Activated naive CD4-positive, alpha-beta T cell treated with anti-CD3 and anti-CD28 coated beads, Interleukin-2, amount 10 ng/mL, durations not matched to agents 7 days and 5 days (primary cell): ENCODE results near the gene WASF1.
"Not testable (repeated sequence)": the region's sequence is repeated elsewhere in the genome, so short reads cannot be mapped to it uniquely, and the experiment has no call there.

Experiments used
- CTCF ChIA-PET: fragments of 350-600 bp; sonication (Branson Sonifier 250); formaldehyde crosslinking; loops from one replicate; lab custom pipeline; 2021; ENCODE audit warnings: antibody characterized with exemption; lab: Charles Lee
- DNase-seq: peaks from one replicate; pipeline ENCODE4 v3.0.0-alpha.2; 2020
- H3K27ac Mint-ChIP-seq: one replicate; pipeline ENCODE4 v1.8.0; 2021; ENCODE audit warnings: mild to moderate bottlenecking, moderate library complexity, mixed read lengths
- H3K27me3 Mint-ChIP-seq: one replicate; pipeline ENCODE4 v1.8.0; 2021; ENCODE audit warnings: mild to moderate bottlenecking, mixed read lengths
- H3K36me3 Mint-ChIP-seq: one replicate; pipeline ENCODE4 v1.8.0; 2021; ENCODE audit warnings: mixed read lengths
- H3K4me1 Mint-ChIP-seq: one replicate; pipeline ENCODE4 v1.8.0; 2021; ENCODE audit warnings: mixed read lengths
- H3K4me3 Mint-ChIP-seq: one replicate; pipeline ENCODE4 v1.8.0; 2021; ENCODE audit warnings: mild to moderate bottlenecking, moderate library complexity, mixed read lengths
- H3K9me3 Mint-ChIP-seq: one replicate; pipeline ENCODE4 v1.8.0; 2021; ENCODE audit warnings: mixed read lengths

The WASF1 gene

DNA sequence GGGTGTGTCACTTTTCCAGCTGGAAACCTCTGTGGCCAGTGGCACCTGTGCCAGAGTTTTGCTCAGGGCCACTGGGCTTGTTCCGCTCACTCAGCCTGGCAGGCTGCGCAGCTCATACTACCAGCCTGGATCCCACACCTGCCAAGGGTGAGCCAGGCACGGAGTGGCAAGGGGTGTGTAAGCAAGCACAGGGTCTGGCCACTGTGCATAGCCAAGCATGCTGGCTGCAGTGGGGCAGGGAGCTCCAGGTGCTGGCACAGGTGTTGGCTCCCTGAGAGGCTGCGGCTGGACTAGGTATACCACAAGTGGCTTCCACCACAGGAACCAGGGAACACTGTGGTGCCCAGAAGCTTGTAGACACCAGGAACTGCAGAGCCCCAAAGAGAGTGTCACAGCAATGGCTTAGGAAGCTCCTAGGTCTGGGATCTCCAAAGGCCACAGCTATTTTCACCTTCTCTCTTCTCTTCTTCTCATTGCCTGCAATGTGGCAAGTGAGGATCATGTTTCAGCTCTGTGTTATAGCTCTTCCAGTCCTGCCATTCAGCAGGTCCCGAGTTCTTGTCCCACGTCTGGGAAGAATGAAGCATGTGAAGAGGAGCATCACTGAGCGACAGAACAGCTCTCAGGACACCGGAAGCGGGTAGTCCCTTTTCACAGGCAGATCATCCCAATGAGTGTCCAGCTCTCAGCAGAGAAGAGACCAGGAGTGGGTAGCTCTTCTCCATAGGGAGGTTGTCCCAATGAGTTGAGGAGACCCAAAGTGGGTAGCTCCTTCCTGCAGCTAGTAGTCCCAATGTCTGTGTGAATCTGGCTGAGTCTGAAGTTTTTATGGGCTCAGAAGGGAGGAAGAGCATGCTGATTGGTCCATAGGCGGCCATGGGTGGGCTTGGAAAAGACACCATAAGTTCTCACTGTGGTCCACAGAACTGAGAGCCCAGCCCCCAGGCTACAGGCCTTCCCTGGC, 41.3 kb downstream of the WASF1 start:
- no peaks in the 10 kb centered on the region for H3K36me3 Mint-ChIP-seq
- no peaks in the 10 kb centered on the region for H3K27me3 Mint-ChIP-seq
- CTCF ChIA-PET = interaction anchor here (1.5 kb wide), 1 partner anchor 14 kb away, joined by 3 read pairs; no protein-coding TSS in a partner anchor
- peaks cover 2% of the 10 kb centered on the region for H3K9me3 Mint-ChIP-seq
- no peaks in the 10 kb centered on the region for H3K4me1 Mint-ChIP-seq
- no peak overlapping the region for H3K27ac Mint-ChIP-seq
- H3K4me3 Mint-ChIP-seq = no peak overlapping the region
- DNase-seq = no peak

DNA sequence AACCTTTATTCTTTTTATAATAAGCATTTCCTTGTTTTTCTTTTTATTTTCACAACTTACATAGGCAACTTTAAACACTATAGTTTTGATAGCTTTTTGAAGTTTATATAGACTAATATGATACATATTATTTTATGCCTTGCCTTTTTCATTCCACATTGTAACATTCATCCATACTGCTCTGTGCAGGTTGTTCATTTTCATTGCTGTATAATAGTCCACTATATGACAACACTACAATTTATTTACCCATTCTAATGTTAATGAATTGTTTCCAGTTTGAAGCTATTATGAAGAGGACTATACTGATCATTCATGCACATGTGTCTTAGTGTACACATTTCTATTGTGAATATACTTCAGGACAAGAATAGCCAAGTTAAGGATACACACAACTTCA, 49.1 kb downstream of the WASF1 start:
- no peaks in the 10 kb centered on the region for H3K36me3 Mint-ChIP-seq
- CTCF ChIA-PET = no interaction called here
- H3K4me1 Mint-ChIP-seq = no peaks in the 10 kb centered on the region
- no peaks in the 10 kb centered on the region for H3K27me3 Mint-ChIP-seq
- no peaks in the 10 kb centered on the region for H3K9me3 Mint-ChIP-seq
- H3K27ac Mint-ChIP-seq = no peak overlapping the region
- DNase-seq = no peak
- H3K4me3 Mint-ChIP-seq = no peak overlapping the region

DNA sequence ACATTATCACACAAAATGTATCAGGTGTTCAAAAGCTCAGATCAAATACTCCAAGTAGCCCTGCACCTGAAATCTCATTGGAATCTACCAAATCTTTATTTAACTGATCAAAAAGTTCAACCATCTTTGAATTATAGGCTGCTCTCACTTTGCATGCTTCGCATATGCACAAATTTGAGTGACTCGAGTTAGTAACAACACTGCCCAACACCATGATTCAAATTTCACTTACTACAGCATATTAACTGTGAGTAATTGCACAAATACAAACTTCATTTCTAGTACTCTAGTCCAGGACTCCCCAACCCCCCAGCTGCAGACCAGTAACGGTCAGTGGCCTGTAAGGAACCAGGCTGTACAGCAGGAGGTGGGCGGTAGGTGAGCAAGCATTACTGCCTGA, 51.1 kb downstream of the WASF1 start:
- Mint-ChIP-seq H3K27me3 (no peaks in the 10 kb centered on the region), H3K27ac (no peak overlapping the region), H3K36me3 (no peaks in the 10 kb centered on the region), H3K4me1 (no peaks in the 10 kb centered on the region), H3K4me3 (no peak overlapping the region), H3K9me3 (no peaks in the 10 kb centered on the region)
- no peak for DNase-seq
- CTCF ChIA-PET = no interaction called here

GRCh38 chr6:110125361-110125760, 54.1 kb downstream of the WASF1 start:
- H3K4me3 Mint-ChIP-seq = no peak overlapping the region
- H3K9me3 Mint-ChIP-seq = no peaks in the 10 kb centered on the region
- DNase-seq = no peak
- H3K4me1 Mint-ChIP-seq = no peaks in the 10 kb centered on the region
- CTCF ChIA-PET = no interaction called here
- no peak overlapping the region for H3K27ac Mint-ChIP-seq
- H3K27me3 Mint-ChIP-seq = no peaks in the 10 kb centered on the region
- H3K36me3 Mint-ChIP-seq = no peaks in the 10 kb centered on the region

GRCh38 chr6:110121655-110122054, 57.8 kb downstream of the WASF1 start:
- H3K36me3 Mint-ChIP-seq, H3K27ac Mint-ChIP-seq, DNase-seq, H3K9me3 Mint-ChIP-seq, H3K4me1 Mint-ChIP-seq, H3K27me3 Mint-ChIP-seq, CTCF ChIA-PET, H3K4me3 Mint-ChIP-seq: not testable (repeated sequence)

- Mint-ChIP-seq H3K4me1 (no peaks in the 10 kb centered on the region), H3K27me3 (peaks cover 5% of the 10 kb centered on the region), H3K4me3 (no peak overlapping the region), H3K9me3 (no peaks in the 10 kb centered on the region), H3K27ac (no peak overlapping the region), H3K36me3 (no peaks in the 10 kb centered on the region)
- no peak for DNase-seq
- CTCF ChIA-PET = interaction anchor here (1.1 kb wide), 1 partner anchor 274 kb away, joined by 3 read pairs; no protein-coding TSS in a partner anchor
Observed at GRCh38 chr6:110116258-110116657, 63.2 kb downstream of the WASF1 start.

DNA sequence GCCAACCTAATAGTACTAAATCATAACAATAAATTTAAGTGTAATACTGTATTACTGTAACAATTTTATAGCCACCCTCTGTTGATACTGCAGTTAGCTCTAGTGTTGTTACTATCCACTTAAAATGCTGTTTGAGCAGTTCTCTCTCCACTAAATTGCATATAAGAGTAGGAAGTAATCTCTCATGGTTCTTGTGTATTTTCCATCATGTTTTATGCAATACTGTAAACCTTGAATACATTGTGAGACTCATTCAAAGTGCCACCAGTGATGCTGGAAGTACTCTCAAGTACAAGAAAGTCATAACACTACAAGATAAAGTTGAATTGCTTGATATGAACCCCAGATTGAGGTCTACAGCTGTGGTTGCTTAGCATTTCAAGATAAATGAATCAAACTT, 65.5 kb downstream of the WASF1 start:
- CTCF ChIA-PET = no interaction called here

GRCh38 chr6:110105296-110105695, 74.2 kb downstream of the WASF1 start:
- peaks cover 5% of the 10 kb centered on the region for H3K27me3 Mint-ChIP-seq
- no peak overlapping the region for H3K4me3 Mint-ChIP-seq
- no peaks in the 10 kb centered on the region for H3K4me1 Mint-ChIP-seq
- H3K36me3 Mint-ChIP-seq = no peaks in the 10 kb centered on the region
- CTCF ChIA-PET = no interaction called here
- no peak overlapping the region for H3K27ac Mint-ChIP-seq
- DNase-seq = no peak
- no peaks in the 10 kb centered on the region for H3K9me3 Mint-ChIP-seq

More for the DNA sequence above, 65.5 kb downstream of the WASF1 start:
- Mint-ChIP-seq H3K4me3 (no peak overlapping the region), H3K36me3 (no peaks in the 10 kb centered on the region), H3K4me1 (no peaks in the 10 kb centered on the region), H3K9me3 (no peaks in the 10 kb centered on the region), H3K27me3 (peaks cover 5% of the 10 kb centered on the region), H3K27ac (no peak overlapping the region)
- no peak for DNase-seq

GRCh38 chr6:110103260-110103659, 76.2 kb downstream of the WASF1 start:
- CTCF ChIA-PET = no interaction called here
- Mint-ChIP-seq H3K9me3 (no peaks in the 10 kb centered on the region), H3K4me1 (no peaks in the 10 kb centered on the region), H3K36me3 (no peaks in the 10 kb centered on the region), H3K27me3 (peaks cover 9% of the 10 kb centered on the region), H3K27ac (no peak overlapping the region), H3K4me3 (no peak overlapping the region)
- no peak for DNase-seq

GRCh38 chr6:110102411-110102810, 77.1 kb downstream of the WASF1 start:
- no peak overlapping the region for H3K27ac Mint-ChIP-seq
- no peak for DNase-seq
- no peak overlapping the region for H3K4me3 Mint-ChIP-seq
- H3K27me3 Mint-ChIP-seq = peaks cover 9% of the 10 kb centered on the region
- no peaks in the 10 kb centered on the region for H3K9me3 Mint-ChIP-seq
- H3K4me1 Mint-ChIP-seq = no peaks in the 10 kb centered on the region
- H3K36me3 Mint-ChIP-seq = no peaks in the 10 kb centered on the region
- CTCF ChIA-PET = no interaction called here

DNA sequence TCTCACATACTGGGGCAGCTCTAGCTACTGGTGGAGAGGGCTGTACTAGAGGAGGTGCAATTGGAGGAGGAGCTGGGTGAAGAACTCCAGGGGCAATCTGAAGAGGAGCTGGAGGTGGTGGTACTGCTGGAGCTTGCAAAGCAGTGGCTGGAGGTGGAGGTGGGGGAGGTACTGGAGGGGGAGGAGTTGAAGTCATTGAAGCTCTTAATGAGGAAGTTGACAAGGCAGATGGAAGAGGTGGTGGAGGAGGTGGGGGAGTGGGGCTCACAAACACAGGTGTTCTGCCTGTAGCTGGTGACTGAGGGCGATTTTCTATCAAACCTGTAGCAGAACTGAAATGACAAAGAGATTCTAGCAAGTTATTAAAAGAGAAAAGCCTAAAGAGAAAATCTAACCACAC, 77.6 kb downstream of the WASF1 start:
- H3K27ac Mint-ChIP-seq = no peak overlapping the region
- no peaks in the 10 kb centered on the region for H3K9me3 Mint-ChIP-seq
- H3K4me3 Mint-ChIP-seq = no peak overlapping the region
- DNase-seq = no peak
- CTCF ChIA-PET = no interaction called here
- no peaks in the 10 kb centered on the region for H3K4me1 Mint-ChIP-seq
- H3K36me3 Mint-ChIP-seq = no peaks in the 10 kb centered on the region
- H3K27me3 Mint-ChIP-seq = peaks cover 9% of the 10 kb centered on the region

GRCh38 chr6:110098511-110099116, 80.9 kb downstream of the WASF1 start:
- DNase-seq = no peak
- no peaks in the 10 kb centered on the region for H3K36me3 Mint-ChIP-seq
- H3K27me3 Mint-ChIP-seq = peaks cover 9% of the 10 kb centered on the region
- H3K27ac Mint-ChIP-seq = no peak overlapping the region
- no peak overlapping the region for H3K4me3 Mint-ChIP-seq
- H3K4me1 Mint-ChIP-seq = no peaks in the 10 kb centered on the region
- H3K9me3 Mint-ChIP-seq = no peaks in the 10 kb centered on the region
- CTCF ChIA-PET = no interaction called here

GRCh38 chr6:110097443-110097842, 82.0 kb downstream of the WASF1 start:
- Mint-ChIP-seq H3K4me3 (no peak overlapping the region), H3K27me3 (peaks cover 9% of the 10 kb centered on the region), H3K36me3 (no peaks in the 10 kb centered on the region), H3K9me3 (no peaks in the 10 kb centered on the region), H3K4me1 (no peaks in the 10 kb centered on the region), H3K27ac (no peak overlapping the region)
- CTCF ChIA-PET = interaction anchor here (0.8 to 2.0 kb wide), 3 partner anchors 58 to 133 kb away, joined by 3 to 6 read pairs (median 3); no protein-coding TSS in a partner anchor
- DNase-seq = no peak

DNA sequence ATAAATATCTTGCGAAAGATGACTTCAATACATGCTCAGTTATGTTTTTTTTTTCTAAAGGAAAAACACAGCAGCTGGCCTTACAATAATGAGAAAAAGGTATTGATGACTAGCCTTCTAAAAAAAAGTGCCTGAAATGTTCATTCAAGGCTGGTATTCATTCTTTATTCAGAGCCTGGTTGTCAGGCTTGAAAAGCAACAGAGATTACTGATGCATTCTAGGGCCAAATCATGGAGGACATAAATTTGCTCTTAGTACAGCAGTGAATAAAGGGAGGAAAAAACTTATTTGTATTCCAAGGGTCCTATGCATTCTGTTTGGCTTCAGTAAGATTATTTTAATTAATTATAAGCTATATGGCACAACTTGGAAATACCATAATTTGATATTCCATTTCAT, 83.5 kb downstream of the WASF1 start:
- DNase-seq = no peak
- Mint-ChIP-seq H3K27me3 (peaks cover 4% of the 10 kb centered on the region), H3K4me3 (no peak overlapping the region), H3K27ac (no peak overlapping the region), H3K9me3 (no peaks in the 10 kb centered on the region), H3K4me1 (no peaks in the 10 kb centered on the region), H3K36me3 (no peaks in the 10 kb centered on the region)
- CTCF ChIA-PET = interaction anchor here (2.0 kb wide), 1 partner anchor 57 kb away, joined by 6 read pairs; no protein-coding TSS in a partner anchor
